Measurements from ENCODE around the gene RELA.

DNA sequence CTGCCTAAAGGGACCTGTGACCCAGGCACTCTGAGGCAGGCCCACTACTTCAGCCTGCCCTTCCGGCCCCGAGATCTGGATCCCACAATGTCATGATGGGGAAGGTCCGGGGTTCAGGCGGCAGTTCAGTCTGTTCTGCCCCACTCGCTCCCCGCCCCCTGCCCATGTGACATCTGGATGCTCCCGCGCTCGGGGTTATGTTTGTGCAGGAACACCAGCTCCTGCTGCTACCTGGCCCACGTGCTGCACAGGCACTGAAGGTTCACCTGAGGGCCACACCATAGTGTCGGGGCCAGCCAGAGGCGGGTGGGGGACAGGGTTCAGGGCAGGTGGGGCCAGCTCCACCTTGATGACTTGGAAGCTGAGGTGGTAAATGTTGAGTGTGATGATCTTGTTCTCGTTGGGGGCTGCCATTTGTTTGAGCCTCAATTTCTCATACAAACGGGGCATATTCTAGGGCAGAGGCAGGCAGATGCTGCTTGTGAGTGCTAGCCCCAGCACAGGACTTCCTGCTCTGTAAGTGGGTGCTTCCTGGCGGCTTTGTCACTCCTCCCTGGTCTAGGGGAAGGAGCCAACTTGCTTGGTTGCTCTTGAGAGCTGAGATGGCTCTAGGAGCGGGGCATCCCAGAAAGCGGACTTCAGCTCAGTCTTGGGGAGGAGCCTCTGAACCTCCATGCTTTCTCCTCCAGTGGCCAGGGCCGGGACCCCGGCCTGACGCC lies 29.2 kb downstream of the RELA start:
- TF ChIP-seq CTCF (conservative IDR thresholded peaks at IDR 0.05) (no peak), ZFX (IDR thresholded peaks at IDR 0.05) (no peak)

All from C4-2B (cell line).